Measurements from ENCODE around the gene CEP78.
"Not testable (repeated sequence)": the region's sequence is repeated elsewhere in the genome, so short reads cannot be mapped to it uniquely, and the experiment has no call there.

The CEP78 gene

DNA sequence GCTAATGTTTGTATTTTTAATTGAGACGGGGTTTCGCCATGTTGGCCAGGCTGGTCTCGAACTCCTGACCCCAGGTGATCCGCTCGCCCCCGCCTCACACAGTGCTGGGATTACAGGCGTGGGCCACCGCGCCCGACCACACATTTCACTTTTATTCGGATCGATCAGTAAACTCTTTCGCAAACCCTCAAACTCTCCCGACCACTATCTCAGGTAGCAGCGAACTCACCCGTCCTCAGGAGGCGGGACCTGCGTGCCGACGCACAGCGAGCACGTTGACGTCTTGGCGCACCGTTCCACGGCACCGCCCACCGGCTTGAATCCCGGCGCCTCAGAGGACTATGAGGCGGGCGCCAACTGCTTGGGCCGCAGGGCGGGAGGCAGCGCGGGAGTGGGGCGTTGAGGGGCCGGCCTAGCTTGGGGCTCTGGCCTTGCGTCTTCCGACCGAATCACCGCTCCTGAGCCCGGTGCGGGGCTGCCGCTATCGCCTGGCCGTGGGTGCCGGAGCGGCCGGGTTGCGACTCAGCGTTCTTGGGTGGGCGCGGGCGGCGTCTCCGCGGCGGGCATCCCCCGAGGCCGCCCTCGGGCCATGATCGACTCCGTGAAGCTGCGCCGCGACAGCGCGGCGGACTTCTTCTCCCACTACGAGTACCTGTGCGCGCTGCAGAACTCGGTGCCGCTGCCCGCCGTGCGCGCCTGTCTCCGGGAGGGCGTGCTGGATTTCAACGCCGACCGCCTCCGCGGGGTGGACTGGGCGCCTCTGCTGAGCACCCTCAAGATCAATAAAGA, at the start of gene CEP78:
CEP78 (plus strand) TSS at position 314 of the 789 bp plus-strand sequence; CDS start at position 590, 276 bp downstream.
- ATAC-seq, result peak; percentile 98

DNA sequence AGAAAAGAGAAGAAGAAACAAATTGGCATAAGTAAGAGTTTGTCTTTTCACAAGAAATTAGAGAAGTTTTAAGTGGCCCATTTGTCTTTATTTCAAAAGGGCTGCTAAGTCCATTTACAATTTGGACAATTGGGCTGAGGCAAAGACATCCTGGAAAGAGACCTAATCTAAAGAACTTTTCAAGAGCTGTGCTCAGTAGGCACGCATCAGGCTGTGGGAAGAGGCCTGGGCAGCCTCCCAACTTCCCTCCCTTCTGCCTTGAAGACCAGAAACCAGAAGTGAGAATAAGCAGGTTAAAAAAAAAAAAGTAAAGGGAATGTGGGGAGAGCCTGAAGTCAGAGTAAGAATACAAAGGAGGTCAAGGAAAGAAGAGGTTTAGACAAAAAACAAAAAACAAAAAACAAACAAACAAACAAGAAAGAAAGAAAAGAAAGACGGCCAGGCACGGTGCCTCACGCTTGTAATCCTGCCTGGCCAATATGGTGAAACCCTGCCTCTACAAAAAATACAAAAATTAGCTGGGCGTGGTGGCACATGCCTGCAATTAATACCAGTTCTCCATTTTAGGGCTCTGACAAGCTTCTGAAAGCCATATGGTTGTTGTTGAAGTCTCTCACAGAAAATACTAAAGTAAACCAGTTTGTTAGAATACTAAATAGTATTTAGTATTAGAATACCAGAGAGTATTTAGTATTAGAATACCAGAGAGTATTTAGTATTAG, 48.0 kb upstream of the CEP78 start:
- H3K9me3 Mint-ChIP-seq, result no peaks in the 10 kb centered on the region
- no peak overlapping the region for H3K27ac Mint-ChIP-seq
- no peaks in the 10 kb centered on the region for H3K27me3 Mint-ChIP-seq
- no peak for ATAC-seq
- H3K36me3 Mint-ChIP-seq, result no peaks in the 10 kb centered on the region
- H3K4me3 Mint-ChIP-seq, result no peak overlapping the region
- peaks cover 14% of the 10 kb centered on the region for H3K4me1 Mint-ChIP-seq

More for the DNA sequence above, at the start of gene CEP78:
- H3K4me1 Mint-ChIP-seq, result peaks cover 33% of the 10 kb centered on the region
- peak within 1 kb of the TSS; percentile 93 for H3K27ac Mint-ChIP-seq
- H3K9me3 Mint-ChIP-seq, result no peaks in the 10 kb centered on the region
- H3K4me3 Mint-ChIP-seq, result peak within 1 kb of the TSS; percentile 96
- peaks cover 18% of the 10 kb centered on the region for H3K36me3 Mint-ChIP-seq
- H3K27me3 Mint-ChIP-seq, result no peaks in the 10 kb centered on the region

- H3K36me3 Mint-ChIP-seq, result no peaks in the 10 kb centered on the region
These were observed 47.3 kb upstream of the CEP78 start for GRCh38 chr9:78188594-78188993.

GRCh38 chr9:78189001-78189400, 46.9 kb upstream of the CEP78 start:
- no peak for ATAC-seq
- Mint-ChIP-seq H3K27ac (no peak overlapping the region), H3K9me3 (no peaks in the 10 kb centered on the region)

More at GRCh38 chr9:78188594-78188993, 47.3 kb upstream of the CEP78 start:
- Mint-ChIP-seq H3K9me3 (no peaks in the 10 kb centered on the region), H3K27me3 (no peaks in the 10 kb centered on the region), H3K4me1 (peaks cover 21% of the 10 kb centered on the region), H3K4me3 (no peak overlapping the region), H3K27ac (no peak overlapping the region)
- no peak for ATAC-seq

DNA sequence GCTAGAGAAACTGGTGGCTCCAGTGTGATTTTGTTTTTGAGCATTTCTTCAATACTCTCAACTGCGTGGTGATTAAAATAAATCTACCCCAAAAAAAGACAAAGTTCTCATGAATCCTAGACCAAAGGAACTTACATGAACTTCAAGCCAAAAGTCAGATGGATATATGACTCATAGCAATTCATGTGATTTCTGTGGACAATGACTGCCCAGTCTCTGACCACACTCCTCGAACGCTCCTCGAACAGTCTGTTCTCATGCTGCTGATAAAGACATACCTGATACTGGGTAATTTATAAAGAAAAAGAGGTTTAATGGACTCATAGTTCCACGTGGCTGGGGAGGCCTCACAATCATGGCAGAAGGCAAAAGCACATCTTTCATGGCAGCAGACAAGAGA, 46.4 kb upstream of the CEP78 start:
- no peak for ATAC-seq
- Mint-ChIP-seq H3K4me3 (no peak overlapping the region), H3K27ac (no peak overlapping the region), H3K9me3 (no peaks in the 10 kb centered on the region), H3K36me3 (no peaks in the 10 kb centered on the region), H3K27me3 (no peaks in the 10 kb centered on the region), H3K4me1 (peaks cover 29% of the 10 kb centered on the region)

More at GRCh38 chr9:78189001-78189400, 46.9 kb upstream of the CEP78 start:
- Mint-ChIP-seq H3K36me3 (no peaks in the 10 kb centered on the region), H3K4me3 (no peak overlapping the region), H3K4me1 (peaks cover 25% of the 10 kb centered on the region), H3K27me3 (no peaks in the 10 kb centered on the region)

- H3K27me3 Mint-ChIP-seq, result no peaks in the 10 kb centered on the region
- no peak overlapping the region for H3K4me3 Mint-ChIP-seq
- H3K9me3 Mint-ChIP-seq, result no peaks in the 10 kb centered on the region
- no peak for ATAC-seq
- no peaks in the 10 kb centered on the region for H3K36me3 Mint-ChIP-seq
- no peak overlapping the region for H3K27ac Mint-ChIP-seq
- peaks cover 46% of the 10 kb centered on the region for H3K4me1 Mint-ChIP-seq
These were observed 43.9 kb upstream of the CEP78 start for GRCh38 chr9:78191931-78192330.

- H3K4me3 Mint-ChIP-seq, result no peak overlapping the region
- no peaks in the 10 kb centered on the region for H3K27me3 Mint-ChIP-seq
- peak overlapping the region; percentile 43 for H3K27ac Mint-ChIP-seq
- peaks cover 6% of the 10 kb centered on the region for H3K9me3 Mint-ChIP-seq
- peak; percentile 39 for ATAC-seq
- H3K4me1 Mint-ChIP-seq, result peaks cover 49% of the 10 kb centered on the region
- H3K36me3 Mint-ChIP-seq, result peaks cover 16% of the 10 kb centered on the region
These were observed 39.6 kb upstream of the CEP78 start for GRCh38 chr9:78196258-78196657.

DNA sequence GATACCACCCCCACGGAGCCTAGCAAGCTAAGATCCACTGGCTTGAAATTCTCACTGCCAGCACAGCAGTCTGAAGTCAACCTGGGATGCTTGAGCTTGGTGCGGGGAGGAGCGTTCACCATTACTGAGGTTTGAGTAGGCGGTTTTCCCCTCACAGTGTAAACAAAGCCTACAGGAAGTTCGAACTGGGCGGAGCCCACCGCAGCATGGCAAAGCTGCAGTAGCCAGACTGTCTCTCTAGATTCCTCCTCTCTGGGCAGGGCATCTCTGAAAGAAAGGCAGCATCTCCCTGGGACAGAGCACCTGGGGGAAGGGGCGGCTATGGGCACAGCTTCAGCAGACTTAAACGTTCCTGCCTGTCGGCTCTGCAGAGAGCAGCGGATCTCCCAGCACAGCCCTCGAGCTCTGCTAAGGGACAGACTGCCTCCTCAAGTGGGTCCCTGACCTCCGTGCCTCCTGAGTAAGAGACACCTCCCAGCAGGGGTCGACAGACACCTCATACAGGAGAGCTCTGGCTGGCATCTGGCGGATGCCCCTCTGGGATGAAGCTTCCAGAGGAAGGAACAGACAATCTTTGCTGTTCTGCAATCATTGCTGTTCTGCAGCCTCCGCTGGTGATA, 34.6 kb upstream of the CEP78 start:
- Mint-ChIP-seq H3K27ac (peak overlapping the region; percentile 64), H3K36me3 (peaks cover 44% of the 10 kb centered on the region), H3K9me3 (peaks cover 24% of the 10 kb centered on the region), H3K4me1 (peaks cover 35% of the 10 kb centered on the region), H3K4me3 (peak overlapping the region; percentile 34)
- H3K27me3 Mint-ChIP-seq, result not testable (repeated sequence)
- peak; percentile 72 for ATAC-seq

DNA sequence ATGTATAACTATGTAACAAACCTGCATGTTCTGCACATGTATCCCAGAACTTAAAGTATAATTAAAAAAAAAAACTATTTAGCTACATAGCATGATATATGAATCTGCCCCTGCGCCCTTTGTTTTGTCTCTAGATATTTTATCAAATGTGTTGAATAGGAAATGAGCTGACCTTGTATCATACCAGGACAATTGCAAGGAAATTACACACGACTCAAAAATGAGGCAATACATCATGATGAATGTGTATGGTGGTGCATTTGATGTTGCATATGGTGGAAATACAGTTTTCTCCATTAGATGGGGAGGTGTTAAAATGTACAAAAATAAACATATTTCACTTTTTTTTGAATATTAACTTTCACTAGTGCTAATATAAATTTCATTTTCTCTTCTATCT, 28.6 kb upstream of the CEP78 start:
- no peak overlapping the region for H3K4me3 Mint-ChIP-seq
- peaks cover 13% of the 10 kb centered on the region for H3K9me3 Mint-ChIP-seq
- H3K36me3 Mint-ChIP-seq, result peaks cover 19% of the 10 kb centered on the region
- H3K27me3 Mint-ChIP-seq, result no peaks in the 10 kb centered on the region
- no peak for ATAC-seq
- peaks cover 17% of the 10 kb centered on the region for H3K4me1 Mint-ChIP-seq
- no peak overlapping the region for H3K27ac Mint-ChIP-seq

GRCh38 chr9:78207901-78208300, 28.0 kb upstream of the CEP78 start:
- Mint-ChIP-seq H3K9me3 (peaks cover 10% of the 10 kb centered on the region), H3K4me3 (no peak overlapping the region), H3K4me1 (peaks cover 16% of the 10 kb centered on the region), H3K36me3 (peaks cover 13% of the 10 kb centered on the region), H3K27ac (no peak overlapping the region), H3K27me3 (no peaks in the 10 kb centered on the region)
- no peak for ATAC-seq

DNA sequence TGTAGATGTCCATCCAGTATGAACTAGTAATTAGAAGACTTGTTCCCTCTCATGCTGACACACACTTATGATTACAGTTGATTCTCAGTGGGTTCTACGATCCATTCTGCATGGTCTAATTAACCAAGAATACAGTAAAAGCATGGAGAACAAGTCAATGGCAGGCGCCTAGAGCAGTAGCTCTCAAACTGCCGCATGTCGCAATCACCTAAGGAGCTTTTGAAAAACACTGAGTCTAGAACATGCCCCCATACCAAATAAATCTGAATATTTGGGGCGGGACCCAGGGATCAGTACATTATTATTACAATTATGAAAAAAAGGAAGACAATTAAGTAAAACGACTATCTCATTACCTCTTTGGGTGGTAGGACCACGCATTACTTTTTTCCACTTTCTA, 26.7 kb upstream of the CEP78 start:
- H3K27ac Mint-ChIP-seq, result no peak overlapping the region
- ATAC-seq, result no peak

GRCh38 chr9:78210841-78211301, 25.0 kb upstream of the CEP78 start:
- Mint-ChIP-seq H3K36me3 (no peaks in the 10 kb centered on the region), H3K27ac (no peak overlapping the region), H3K4me1 (peaks cover 16% of the 10 kb centered on the region), H3K27me3 (no peaks in the 10 kb centered on the region), H3K4me3 (no peak overlapping the region), H3K9me3 (no peaks in the 10 kb centered on the region)
- ATAC-seq, result peak; percentile 92

More for the DNA sequence above, 26.7 kb upstream of the CEP78 start:
- H3K4me1 Mint-ChIP-seq, result peaks cover 16% of the 10 kb centered on the region
- H3K36me3 Mint-ChIP-seq, result peaks cover under 1% of the 10 kb centered on the region
- no peaks in the 10 kb centered on the region for H3K27me3 Mint-ChIP-seq
- no peak overlapping the region for H3K4me3 Mint-ChIP-seq
- H3K9me3 Mint-ChIP-seq, result no peaks in the 10 kb centered on the region

DNA sequence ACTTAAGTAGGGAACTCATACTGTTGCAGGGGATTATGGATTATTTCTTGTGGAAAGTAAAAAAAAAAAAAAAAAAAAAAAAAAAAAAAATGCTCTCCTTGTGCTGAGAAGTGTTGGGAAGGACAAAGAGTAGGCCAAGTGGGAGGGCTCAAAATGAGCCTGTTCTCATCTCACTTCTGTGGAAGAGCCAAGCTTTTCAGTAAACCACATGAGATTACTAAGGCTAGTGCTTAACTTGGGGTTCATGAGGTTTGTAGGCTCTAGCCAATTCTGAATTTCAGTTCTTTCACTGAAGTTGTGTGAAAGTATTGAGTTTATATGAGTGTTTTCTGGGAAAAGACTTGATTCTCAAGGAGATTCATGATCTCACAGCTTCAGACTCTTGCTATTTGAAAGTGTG, 23.0 kb upstream of the CEP78 start:
- peaks cover 16% of the 10 kb centered on the region for H3K4me1 Mint-ChIP-seq
- H3K36me3 Mint-ChIP-seq, result no peaks in the 10 kb centered on the region
- ATAC-seq, result no peak
- H3K9me3 Mint-ChIP-seq, result no peaks in the 10 kb centered on the region
- no peaks in the 10 kb centered on the region for H3K27me3 Mint-ChIP-seq
- H3K4me3 Mint-ChIP-seq, result no peak overlapping the region
- no peak overlapping the region for H3K27ac Mint-ChIP-seq

GRCh38 chr9:78213712-78214111, 22.2 kb upstream of the CEP78 start:
- peaks cover 16% of the 10 kb centered on the region for H3K4me1 Mint-ChIP-seq
- ATAC-seq, result no peak
- H3K27ac Mint-ChIP-seq, result no peak overlapping the region
- no peaks in the 10 kb centered on the region for H3K9me3 Mint-ChIP-seq
- no peaks in the 10 kb centered on the region for H3K27me3 Mint-ChIP-seq
- no peaks in the 10 kb centered on the region for H3K36me3 Mint-ChIP-seq
- no peak overlapping the region for H3K4me3 Mint-ChIP-seq

DNA sequence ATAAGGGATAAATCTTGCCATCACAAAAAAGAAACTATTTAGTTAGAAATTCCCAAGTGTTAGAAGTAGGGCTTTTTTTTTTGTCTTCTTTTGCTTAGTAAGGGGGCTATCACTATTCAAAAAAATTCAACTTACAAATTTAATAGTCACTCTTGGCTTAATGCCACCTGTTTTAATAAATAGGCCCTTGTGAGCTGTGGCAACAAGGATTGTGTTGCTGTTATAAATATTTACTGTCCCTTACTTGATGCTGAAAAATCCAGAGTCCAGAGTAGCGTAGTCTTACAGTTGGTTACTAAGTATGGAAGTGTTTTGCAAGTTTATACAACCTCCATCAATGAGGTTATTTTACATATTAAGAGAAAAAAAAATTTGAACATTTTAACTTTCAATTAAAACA, 21.4 kb upstream of the CEP78 start:
- no peak for ATAC-seq
- Mint-ChIP-seq H3K27ac (no peak overlapping the region), H3K4me1 (peaks cover 16% of the 10 kb centered on the region), H3K4me3 (no peak overlapping the region), H3K27me3 (no peaks in the 10 kb centered on the region), H3K36me3 (no peaks in the 10 kb centered on the region), H3K9me3 (no peaks in the 10 kb centered on the region)

All from stimulated activated memory B cell treated with anti-CD40 and anti-IgM and Interleukin-4, amounts not matched to agents 10 μg/mL and 1 μg/mL and 100 μg/mL, for 72 hours (primary cell).